H1 (cell line): Measurements from ENCODE around the gene TNFAIP2.

Experiments used
- CTCF ChIP-seq, 3 experiments: IDR thresholded peaks; 1 replicate in 2 of 3; 2 replicates in 1 of 3; pipeline versions ENCODE4 v1.5.1 to v1.6.1; 2011; ENCODE audit warnings: low read length in 3 of 3, mild to moderate bottlenecking in 3 of 3, inconsistent platforms in 2 of 3, low read depth in 1 of 3, moderate library complexity in 1 of 3; ENCODE audit not compliant: insufficient read depth in 1 of 3; ENCODE audit errors: control extremely low read depth in 1 of 3
- RXRA ChIP-seq: IDR thresholded peaks from 2 replicates; pipeline ENCODE4 v1.6.1; 2011; ENCODE audit warnings: low read depth, mild to moderate bottlenecking, low read length, moderate library complexity; ENCODE audit not compliant: insufficient read depth
- TAF7 ChIP-seq: optimal IDR thresholded peaks from 2 replicates; pipeline ENCODE3; 2011; ENCODE audit warnings: low read depth, mild to moderate bottlenecking, inconsistent platforms, low read length, moderate library complexity, borderline replicate concordance
- ZNF274 ChIP-seq: IDR thresholded peaks from 2 replicates; pipeline ENCODE4 v1.7.0; 2012; ENCODE audit warnings: low read length, borderline replicate concordance; ENCODE audit errors: extremely low read depth

- TF ChIP-seq CTCF (IDR thresholded peaks at IDR 0.05; ENCODE audit: control extremely low read depth in 1 of 3, insufficient read depth in 1 of 3, low read depth in 1 of 3, low read length in 3 of 3) (no peak), RXRA (no peak), ZNF274 (no peak), TAF7 (no peak)
These were observed 34.3 kb upstream of the TNFAIP2 start for GRCh38 chr14:103088921-103089320.
